ENCODE results near the gene CD37. TPM values are rescaled to one million over a fixed set of nuclear protein-coding genes. Genes with fewer than 3 reads are reported as not detected.

CD37 gene
- total RNA-seq, 1 experiment from 2014 or later: not detected

Small RNAs within 50 kb of the gene (microRNA-seq; reads per million reads assigned to microRNA genes)
- gene MIR4324 (ENCODE audit: unreplicated experiment): not detected

Other genes starting within 250 kb of the CD37 start
- gene SNRNP70, start 250.0 kb upstream of the CD37 start, total RNA-seq (2014; rRNA removed): 367 and 485 TPM in 2 replicates
- gene LIN7B, start 221.0 kb upstream of the CD37 start, total RNA-seq (2014; rRNA removed): 5.8 and 11.6 TPM in 2 replicates
- gene C19orf73, start 216.3 kb upstream of the CD37 start, total RNA-seq (2014; rRNA removed): 0.15 TPM in 1 of 2 replicates, not detected in the other
- gene PPFIA3, start 215.9 kb upstream of the CD37 start, total RNA-seq (2014; rRNA removed): 56.3 and 59.0 TPM in 2 replicates
- gene HRC, start 180.0 kb upstream of the CD37 start, total RNA-seq (2014; rRNA removed): not detected in 2 replicates
- 30.0 and 40.4 TPM in 2 replicates for gene TRPM4, start 177.6 kb upstream of the CD37 start, total RNA-seq (2014; rRNA removed)
- not detected in 2 replicates for gene SLC6A16, start 10.2 kb upstream of the CD37 start, total RNA-seq (2014; rRNA removed)
- gene TEAD2, start 27.0 kb downstream of the CD37 start, total RNA-seq (2014; rRNA removed): 56.2 and 72.2 TPM in 2 replicates
- gene DKKL1, start 28.5 kb downstream of the CD37 start, total RNA-seq (2014; rRNA removed): 2.4 and 4.2 TPM in 2 replicates
- not detected in 2 replicates for gene KASH5, start 52.8 kb downstream of the CD37 start, total RNA-seq (2014; rRNA removed)
- gene PTH2, start 88.0 kb downstream of the CD37 start, total RNA-seq (2014; rRNA removed): not detected in 2 replicates
- gene GFY, start 90.0 kb downstream of the CD37 start, total RNA-seq (2014; rRNA removed): not detected in 2 replicates
- 0.11 TPM in 1 of 2 replicates, not detected in the other for gene SLC17A7, start 106.1 kb downstream of the CD37 start, total RNA-seq (2014; rRNA removed)
- 171 and 200 TPM in 2 replicates for gene PIH1D1, start 116.4 kb downstream of the CD37 start, total RNA-seq (2014; rRNA removed)
- not detected in 2 replicates for gene ALDH16A1, start 117.8 kb downstream of the CD37 start, total RNA-seq (2014; rRNA removed)
- 0.18 and 2.8 TPM in 2 replicates for gene FLT3LG, start 138.8 kb downstream of the CD37 start, total RNA-seq (2014; rRNA removed)
- 3,023 and 3,169 TPM in 2 replicates for gene RPL13A, start 152.2 kb downstream of the CD37 start, total RNA-seq (2014; rRNA removed)
- 3,913 and 5,174 TPM in 2 replicates for gene RPS11, start 161.0 kb downstream of the CD37 start, total RNA-seq (2014; rRNA removed)
- gene FCGRT, start 177.3 kb downstream of the CD37 start, total RNA-seq (2014; rRNA removed): 46.3 and 46.7 TPM in 2 replicates
- gene RCN3, start 192.6 kb downstream of the CD37 start, total RNA-seq (2014; rRNA removed): 33.7 and 70.4 TPM in 2 replicates
- gene NOSIP, start 245.2 kb downstream of the CD37 start, total RNA-seq (2014; rRNA removed): 195 and 214 TPM in 2 replicates
- 16.4 and 17.0 TPM in 2 replicates for gene PRRG2, start 245.9 kb downstream of the CD37 start, total RNA-seq (2014; rRNA removed)

Data from PC-3 (cell line).